Measurements from ENCODE around the gene TENT5C.

- TF ChIP-seq FOXK2 (IDR thresholded peaks at IDR 0.05) (no peak), ZNF354B (CRISPR knock-in tag; IDR thresholded peaks at IDR 0.05) (no peak), TMF1 (CRISPR knock-in tag; IDR thresholded peaks at IDR 0.05; ENCODE audit: low read depth) (no peak), ZFAT (CRISPR knock-in tag; conservative IDR thresholded peaks at IDR 0.05) (no peak)
Measured at GRCh38 chr1:117657031-117657430, 51.2 kb downstream of the TENT5C start.

Data from HepG2 (cell line).